Measurements from ENCODE around the gene ZNF474.

The ZNF474 gene

GRCh38 chr5:122181863-122182262 is 52.5 kb downstream of the ZNF474 start:
- no peak for DNase-seq (ENCODE audit: low read depth)

GRCh38 chr5:122182491-122182921 is 53.2 kb downstream of the ZNF474 start:
- no peak for DNase-seq (ENCODE audit: low read depth)

GRCh38 chr5:122183098-122183787 is 53.9 kb downstream of the ZNF474 start:
- no peak for DNase-seq (ENCODE audit: low read depth)

- DNase-seq (ENCODE audit: low read depth): no peak
Observed at GRCh38 chr5:122183788-122184170, 54.4 kb downstream of the ZNF474 start.

- no peak for DNase-seq (ENCODE audit: low read depth)
Observed at GRCh38 chr5:122184676-122185255, 55.4 kb downstream of the ZNF474 start.

- no peak for DNase-seq (ENCODE audit: low read depth)
Observed at GRCh38 chr5:122187426-122187825, 58.1 kb downstream of the ZNF474 start.

GRCh38 chr5:122190156-122190555 is 60.8 kb downstream of the ZNF474 start:
- no peak for DNase-seq (ENCODE audit: low read depth)

- DNase-seq (ENCODE audit: low read depth): no peak
Observed at GRCh38 chr5:122192497-122193496, 63.5 kb downstream of the ZNF474 start.

- no peak for DNase-seq (ENCODE audit: low read depth)
Observed at GRCh38 chr5:122195802-122196394, 66.6 kb downstream of the ZNF474 start.

- no peak for DNase-seq (ENCODE audit: low read depth)
Observed at GRCh38 chr5:122199146-122199545, 69.8 kb downstream of the ZNF474 start.

- no peak for DNase-seq (ENCODE audit: low read depth)
Observed at GRCh38 chr5:122200450-122200849, 71.1 kb downstream of the ZNF474 start.

- no peak for DNase-seq (ENCODE audit: low read depth)
Observed at GRCh38 chr5:122200865-122201264, 71.5 kb downstream of the ZNF474 start.

GRCh38 chr5:122201365-122201764 is 72.0 kb downstream of the ZNF474 start:
- DNase-seq (ENCODE audit: low read depth): no peak

- DNase-seq (ENCODE audit: low read depth): no peak
Observed at GRCh38 chr5:122202952-122203351, 73.6 kb downstream of the ZNF474 start.
